NCI-H524 treated with DMSO at 0.1 percent for 48 hours (cell line): Measurements from ENCODE around the gene C1orf53.

Source experiments
- DNase-seq: peaks from one replicate; lab custom pipeline; 2025; lab: John Stamatoyannopoulos, UW

C1orf53 gene

DNA sequence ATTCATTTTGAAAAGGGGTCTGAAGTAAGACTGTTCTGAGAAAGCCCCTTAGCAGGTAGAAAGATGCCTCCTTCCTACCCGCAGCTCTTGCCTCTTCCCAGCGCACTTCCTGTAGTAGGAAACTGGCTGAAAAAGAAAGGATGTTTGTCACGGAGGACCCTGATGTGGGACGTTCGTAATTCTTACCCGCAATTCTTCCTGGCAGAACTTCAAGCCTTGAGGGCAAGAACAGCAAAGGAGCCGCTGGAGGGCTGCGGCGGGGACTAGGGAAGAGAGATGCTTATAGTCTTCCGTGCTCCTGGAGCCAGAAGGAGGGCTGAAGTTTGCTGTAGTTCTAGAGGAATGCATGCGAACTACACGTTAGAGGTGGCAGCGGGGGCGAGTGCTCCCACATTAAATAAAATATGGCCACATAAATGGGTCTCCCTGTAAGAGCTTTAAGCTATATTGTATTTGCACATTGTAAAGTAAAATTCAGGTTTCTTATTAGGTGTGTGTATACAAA lies 6.3 kb downstream of the C1orf53 start:
- no peak for DNase-seq

DNA sequence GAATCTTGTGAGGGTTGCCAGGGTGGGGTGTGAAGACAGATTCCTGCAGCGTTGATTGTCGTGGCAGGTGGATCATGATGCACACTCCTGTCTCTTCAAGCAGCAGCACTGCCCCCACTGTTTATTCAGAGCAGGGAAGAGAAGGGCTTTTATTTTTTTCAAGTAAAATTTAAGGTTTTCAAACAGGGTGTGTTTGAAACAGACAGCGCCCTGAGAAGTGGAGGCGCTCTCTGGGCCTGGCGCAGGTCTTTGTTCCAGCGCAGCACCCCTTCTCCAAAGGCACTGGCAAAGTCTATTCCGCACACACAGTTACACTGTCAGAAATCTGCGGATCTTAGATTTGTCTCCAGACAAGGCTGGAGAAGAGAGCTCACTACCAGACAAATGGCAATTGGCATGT lies 7.0 kb downstream of the C1orf53 start:
- no peak for DNase-seq

GRCh38 chr1:197910120-197910991 lies 7.9 kb downstream of the C1orf53 start:
- no peak for DNase-seq

GRCh38 chr1:197911111-197911856 lies 8.9 kb downstream of the C1orf53 start:
- peak; percentile 17 for DNase-seq

DNA sequence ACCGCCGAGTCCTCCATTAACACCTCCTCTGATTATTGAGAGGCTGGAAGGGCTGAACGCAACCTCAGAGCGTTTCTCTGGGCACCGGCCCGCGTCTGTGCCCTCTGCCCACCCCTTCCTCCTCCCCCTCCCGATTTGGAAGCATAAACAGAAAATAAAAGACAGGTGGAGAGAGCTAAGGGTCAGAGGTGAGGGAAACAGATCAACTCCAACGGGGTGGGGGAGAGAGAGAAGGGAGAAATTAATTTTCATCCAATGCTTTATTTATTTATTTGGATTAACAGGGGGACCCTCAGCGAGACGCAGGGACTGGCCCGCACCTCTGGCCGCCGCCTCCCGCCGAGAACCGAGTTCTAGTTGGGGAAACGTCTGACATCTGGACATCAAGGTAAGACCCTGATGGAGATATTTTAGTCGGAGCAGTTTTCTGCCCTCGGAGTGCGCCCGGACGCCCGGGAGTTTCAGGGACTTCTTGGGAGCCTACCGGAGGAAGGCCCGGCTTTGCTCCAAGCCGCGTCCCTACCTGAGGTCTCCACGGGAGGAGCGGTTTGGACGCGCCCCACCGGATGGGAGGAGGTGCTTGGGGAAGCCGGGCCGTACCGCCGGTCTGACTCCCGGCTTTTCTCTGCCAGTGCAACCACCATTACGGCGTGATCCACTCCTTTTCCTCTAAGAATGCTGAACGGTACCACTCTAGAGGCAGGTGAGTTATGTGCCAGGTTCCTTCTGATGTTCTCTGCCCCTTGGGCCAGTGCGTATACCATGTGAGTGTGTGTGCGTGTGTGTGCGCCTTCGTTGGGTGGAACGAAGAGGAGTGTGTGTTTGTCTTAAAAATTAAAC lies 9.6 kb downstream of the C1orf53 start:
- no peak for DNase-seq

DNA sequence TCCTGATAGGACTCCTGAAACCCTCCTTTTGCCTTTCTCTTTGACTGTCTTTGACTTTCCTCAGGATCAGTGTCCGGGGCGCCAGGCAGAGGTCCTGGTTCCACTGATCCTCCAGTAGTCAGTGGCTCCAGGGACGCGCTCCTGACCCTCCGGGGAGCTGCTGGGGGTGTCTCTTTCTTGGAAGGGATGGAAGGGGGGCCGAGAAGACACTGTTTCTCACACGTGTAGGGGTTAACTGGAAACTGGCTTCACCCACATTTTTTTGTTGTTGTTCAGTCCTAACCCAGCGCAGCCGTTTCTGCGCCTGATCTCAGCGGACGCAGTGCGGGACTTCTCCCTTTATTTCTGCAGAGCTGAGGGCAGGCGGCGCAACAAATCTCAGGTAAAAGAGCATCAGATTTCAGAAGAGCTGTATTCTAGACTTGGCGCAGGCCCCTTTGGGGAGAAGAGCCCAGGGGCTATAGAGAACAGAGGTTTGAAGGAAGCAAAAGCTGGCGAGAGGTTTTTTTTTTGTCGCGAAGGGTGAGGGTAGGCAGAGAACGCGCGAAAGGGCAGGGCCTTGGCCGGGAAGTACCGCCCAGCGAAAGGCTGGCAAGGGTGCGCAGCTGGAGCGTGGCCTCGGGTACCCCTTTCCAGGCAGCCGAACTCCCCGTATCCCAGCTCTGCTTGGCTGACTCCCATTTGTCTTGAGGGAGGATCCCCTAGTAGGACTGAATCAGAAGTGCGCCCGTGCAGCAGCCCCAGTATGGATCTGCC lies 10.5 kb downstream of the C1orf53 start:
- no peak for DNase-seq

GRCh38 chr1:197913495-197914276 lies 11.3 kb downstream of the C1orf53 start:
- no peak for DNase-seq

DNA sequence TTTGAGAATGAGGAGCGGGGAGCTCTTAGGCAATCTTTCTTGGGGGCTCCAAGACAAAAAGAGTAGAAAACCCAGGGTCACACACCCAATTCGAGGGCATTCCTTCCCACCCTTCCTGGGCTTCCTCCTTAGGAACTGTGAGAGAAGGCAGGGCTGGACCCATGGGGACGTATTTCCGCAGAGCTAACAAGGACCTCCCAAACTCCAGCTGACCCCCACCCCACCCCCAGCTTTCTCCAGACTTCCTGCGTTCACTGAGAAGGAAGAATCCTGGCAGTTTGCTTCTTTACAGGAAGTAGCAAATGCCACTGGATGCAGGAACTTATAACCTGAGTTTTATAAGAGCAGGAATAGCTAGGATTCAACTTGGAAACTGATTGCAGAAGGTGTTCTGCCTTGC lies 12.1 kb downstream of the C1orf53 start:
- DNase-seq, result no peak

GRCh38 chr1:197915260-197915861 lies 12.9 kb downstream of the C1orf53 start:
- DNase-seq, result no peak

DNA sequence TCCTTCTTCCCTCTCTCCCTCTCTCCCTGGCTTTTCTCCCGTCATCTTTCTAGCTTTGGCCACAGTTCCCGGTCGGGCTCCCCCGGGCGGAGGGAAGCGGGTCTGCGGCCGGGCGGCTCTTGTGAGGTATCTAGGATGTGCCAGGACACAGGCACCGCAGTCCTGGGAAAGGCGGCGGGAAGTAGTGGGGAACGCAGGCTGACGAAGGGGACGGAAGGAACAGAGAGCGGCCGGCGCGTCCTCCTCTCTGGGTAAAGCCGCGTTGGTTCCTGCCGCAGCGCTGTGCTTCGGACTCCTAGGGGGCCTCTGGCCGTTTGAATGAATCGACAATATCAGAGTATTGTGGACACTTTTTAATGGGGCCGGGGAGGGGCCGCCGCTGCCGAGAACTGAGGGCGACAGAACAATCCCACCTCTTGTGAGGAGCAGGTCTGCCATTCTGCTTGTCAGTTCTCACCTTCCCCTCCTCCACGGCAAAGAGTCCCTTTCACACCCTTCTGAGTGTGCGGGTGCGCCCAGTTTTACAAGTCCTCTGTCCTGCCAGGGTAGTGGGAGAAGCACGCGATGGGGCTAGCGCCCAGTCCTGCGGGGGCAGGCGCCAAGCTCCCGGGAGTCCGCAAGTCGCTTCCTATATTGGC lies 13.6 kb downstream of the C1orf53 start:
- peak; percentile 40 for DNase-seq

GRCh38 chr1:197916500-197916983 lies 14.1 kb downstream of the C1orf53 start:
- DNase-seq, result no peak

DNA sequence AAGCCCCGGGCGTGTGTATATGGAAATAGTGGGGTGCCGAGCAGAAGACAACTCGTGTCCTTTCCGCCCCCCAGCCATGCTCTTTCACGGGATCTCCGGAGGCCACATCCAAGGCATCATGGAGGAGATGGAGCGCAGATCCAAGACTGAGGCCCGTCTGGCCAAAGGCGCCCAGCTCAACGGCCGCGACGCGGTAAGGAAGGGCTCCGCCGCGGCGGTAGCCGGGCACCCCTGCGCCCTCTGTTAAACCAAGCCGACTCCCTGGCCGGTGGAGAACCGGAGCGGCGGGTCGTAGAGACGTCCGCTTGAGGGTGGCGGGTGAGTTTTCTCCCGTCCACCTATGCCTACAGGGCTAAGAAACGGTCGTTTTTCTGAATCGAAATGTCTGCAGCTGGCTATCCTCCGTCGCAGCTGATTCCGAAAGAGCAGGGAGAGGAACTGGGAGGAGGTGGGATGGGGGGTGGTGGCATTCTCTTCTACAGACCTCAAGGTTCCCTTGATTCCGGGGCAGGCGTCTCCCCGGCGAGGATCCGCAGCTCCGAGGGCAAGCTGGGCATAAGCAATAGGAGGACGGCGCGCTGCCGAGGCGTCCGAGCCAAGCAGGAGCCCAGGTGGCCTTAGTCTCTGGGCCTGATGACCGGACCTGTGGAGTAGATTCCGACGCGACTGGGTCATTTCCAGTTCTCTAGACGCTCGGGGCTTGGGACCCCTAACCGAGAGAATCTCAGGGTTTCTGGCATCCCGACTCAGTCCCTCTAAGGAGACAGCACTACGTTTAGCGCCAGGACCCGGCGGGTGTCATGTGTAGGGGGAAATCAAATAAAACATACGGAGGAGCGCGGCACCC lies 15.6 kb downstream of the C1orf53 start:
- DNase-seq, result no peak

DNA sequence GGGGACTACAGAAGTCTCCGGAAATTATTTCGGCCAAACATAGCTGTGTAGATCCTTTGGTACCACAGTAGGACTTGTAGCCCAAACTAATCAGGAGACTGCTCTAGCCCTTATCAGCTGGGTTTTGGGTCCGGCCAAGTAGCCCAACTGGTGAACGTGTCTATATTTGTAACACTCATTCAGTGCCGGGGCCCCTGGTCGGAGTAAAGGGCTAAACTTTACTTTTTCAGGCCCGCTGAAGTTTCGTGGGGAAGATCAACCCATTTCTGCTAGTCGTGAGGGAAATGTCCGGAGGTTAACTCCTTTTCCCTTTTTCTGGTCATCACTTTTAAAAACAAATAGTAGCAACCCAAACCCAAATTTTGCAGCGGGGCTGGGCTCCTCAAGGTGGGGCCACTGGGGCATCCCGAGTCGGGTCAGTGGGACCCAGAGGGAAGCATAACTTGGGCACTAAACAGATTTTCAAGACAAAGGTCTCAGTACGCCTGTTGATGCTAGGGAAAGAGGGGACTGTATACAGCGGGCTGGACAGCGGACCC lies 16.4 kb downstream of the C1orf53 start:
- DNase-seq, result no peak

GRCh38 chr1:197919346-197920066 lies 17.1 kb downstream of the C1orf53 start:
- no peak for DNase-seq

- no peak for DNase-seq
These were observed 17.6 kb downstream of the C1orf53 start for GRCh38 chr1:197920067-197920396.

GRCh38 chr1:197920414-197921117 lies 18.1 kb downstream of the C1orf53 start:
- no peak for DNase-seq
